A172 (cell line): ENCODE data around the gene GRIN1. TPM values are rescaled to one million over a fixed set of nuclear protein-coding genes. Genes with fewer than 3 reads are reported as not detected.

Experiments
- DNase-seq: peaks from one replicate; pipeline ENCODE4 v3.0.0-alpha.2; 2015; ENCODE audit warnings: low spot score
- total RNA-seq: library from RNA; depleted of rRNA; stranded (reverse); fragments of >200 nt; shearing (Covaris generic); gene quantifications from 2 replicates; pipeline ENCODE4 v1.2.3, GENCODE V29; 2014

Gene GRIN1
- total RNA-seq, 1 experiment from 2014 or later: not detected

GRCh38 chr9:137193771-137194170 is 54.8 kb downstream of the GRIN1 start:
- DNase-seq: no peak

DNA sequence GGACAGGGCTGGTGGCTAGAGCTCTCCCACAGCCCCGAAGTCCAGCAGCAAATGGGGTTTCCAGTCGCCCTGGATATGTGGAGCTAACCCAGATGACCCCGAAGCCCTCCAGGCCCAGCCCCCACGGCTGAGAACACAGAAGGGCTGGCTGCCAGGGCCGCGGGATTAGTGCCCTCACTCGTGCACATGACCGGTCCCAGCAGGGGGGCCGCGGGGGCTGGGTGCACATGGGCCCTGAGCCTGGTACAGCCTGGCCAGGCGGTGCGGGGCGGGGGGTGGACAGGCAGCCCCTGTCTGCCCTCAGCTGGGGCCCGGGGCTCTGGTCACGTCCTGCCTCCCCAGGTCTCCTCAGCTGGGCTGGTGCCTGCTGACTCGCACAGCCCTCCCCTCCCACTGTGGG is 55.4 kb downstream of the GRIN1 start:
- no peak for DNase-seq

- no peak for DNase-seq
These were observed 56.0 kb downstream of the GRIN1 start for GRCh38 chr9:137194909-137195308.

- DNase-seq: no peak
These were observed 56.7 kb downstream of the GRIN1 start for GRCh38 chr9:137195525-137196220.

- DNase-seq: peak; percentile 61
These were observed 59.3 kb downstream of the GRIN1 start for GRCh38 chr9:137198051-137198901.

GRCh38 chr9:137198902-137199283 is 59.9 kb downstream of the GRIN1 start:
- no peak for DNase-seq

GRCh38 chr9:137199411-137200121 is 60.6 kb downstream of the GRIN1 start:
- DNase-seq: no peak

DNA sequence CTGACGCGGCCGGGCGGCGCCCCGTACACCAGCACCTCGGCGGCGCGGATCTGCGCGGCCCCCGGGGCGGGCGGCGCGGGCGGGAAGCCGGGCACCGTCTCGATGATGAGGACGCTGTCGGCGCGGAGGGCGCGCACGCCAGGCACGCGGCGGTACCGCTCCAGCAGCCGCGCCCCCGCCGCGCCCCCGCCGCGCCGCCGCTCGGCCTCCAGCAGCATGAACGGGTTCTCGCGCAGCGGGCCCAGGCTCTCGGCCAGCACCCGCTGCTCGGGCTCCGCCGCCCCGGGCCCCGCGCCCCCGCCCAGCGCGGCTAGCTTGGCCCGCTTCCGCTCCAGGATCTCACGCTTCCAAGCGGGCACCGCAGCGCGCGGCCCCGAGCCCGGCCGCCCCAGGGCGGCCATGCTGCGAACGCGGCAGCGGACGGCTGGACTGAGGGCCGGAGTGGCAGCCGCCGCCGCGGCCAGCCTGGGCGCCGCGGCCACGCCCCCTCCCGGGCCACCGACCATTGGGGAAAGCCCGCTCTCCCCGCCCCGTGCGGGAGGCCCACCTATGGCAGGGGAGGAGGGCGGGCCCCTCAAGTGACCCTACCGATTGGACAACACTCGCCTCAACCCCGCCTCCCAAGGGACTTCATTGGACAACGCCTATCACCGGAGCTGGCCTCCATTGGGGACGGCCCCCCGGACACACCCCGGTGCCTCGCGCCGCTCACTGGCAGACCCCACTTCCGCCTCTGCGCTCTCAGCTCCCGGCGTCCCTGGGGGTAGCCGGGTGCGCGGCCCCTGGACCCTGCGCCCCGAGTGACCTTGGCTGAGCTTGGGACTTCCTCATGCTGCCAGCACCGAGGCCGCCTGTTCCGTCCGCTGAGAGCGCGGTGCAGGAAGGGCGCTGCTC is 61.6 kb downstream of the GRIN1 start, which contains the start of gene TPRN:
Gene TPRN, minus strand, starts transcription at position 431 of the 894 bp plus-strand sequence. Its CDS starts 30 bp downstream, at position 401.
- DNase-seq: peak; percentile 100

GRCh38 chr9:137201205-137201868 is 62.4 kb downstream of the GRIN1 start:
- DNase-seq: no peak

DNA sequence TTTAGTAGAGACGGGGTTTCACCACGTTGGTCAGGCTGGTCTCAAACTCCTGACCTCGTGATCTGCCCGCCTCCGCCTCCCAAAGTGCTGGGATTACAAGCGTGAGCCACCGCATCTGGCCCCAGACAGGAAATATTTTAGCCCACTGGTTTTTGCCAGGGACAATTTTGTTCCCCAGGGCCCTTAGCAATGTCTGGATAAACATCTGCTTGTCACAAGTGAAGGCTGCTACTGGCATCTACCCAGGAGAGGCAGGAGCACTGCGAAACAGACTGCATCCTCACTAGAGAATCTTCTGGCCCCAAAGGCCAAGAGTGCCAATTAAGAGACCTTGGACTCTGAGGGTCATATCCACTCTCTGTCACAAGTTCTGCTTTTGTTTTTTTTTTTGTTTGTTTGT is 64.0 kb downstream of the GRIN1 start:
- DNase-seq: no peak

DNA sequence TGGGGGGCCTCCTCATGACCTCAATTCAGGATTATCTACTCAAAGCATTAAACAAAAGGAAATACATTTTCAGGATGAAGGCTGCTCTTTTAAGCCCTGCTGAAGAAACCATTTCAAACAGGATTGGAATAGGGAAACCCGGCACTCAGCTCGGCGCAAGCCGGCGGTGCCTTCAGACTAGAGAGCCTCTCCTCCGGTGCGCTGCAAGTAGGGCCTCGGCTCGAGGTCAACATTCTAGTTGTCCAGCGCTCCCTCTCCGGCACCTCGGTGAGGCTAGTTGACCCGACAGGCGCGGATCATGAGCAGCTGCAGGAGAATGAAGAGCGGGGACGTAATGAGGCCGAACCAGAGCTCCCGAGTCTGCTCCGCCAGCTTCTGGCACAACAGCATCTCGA is 65.8 kb downstream of the GRIN1 start:
- no peak for DNase-seq

DNA sequence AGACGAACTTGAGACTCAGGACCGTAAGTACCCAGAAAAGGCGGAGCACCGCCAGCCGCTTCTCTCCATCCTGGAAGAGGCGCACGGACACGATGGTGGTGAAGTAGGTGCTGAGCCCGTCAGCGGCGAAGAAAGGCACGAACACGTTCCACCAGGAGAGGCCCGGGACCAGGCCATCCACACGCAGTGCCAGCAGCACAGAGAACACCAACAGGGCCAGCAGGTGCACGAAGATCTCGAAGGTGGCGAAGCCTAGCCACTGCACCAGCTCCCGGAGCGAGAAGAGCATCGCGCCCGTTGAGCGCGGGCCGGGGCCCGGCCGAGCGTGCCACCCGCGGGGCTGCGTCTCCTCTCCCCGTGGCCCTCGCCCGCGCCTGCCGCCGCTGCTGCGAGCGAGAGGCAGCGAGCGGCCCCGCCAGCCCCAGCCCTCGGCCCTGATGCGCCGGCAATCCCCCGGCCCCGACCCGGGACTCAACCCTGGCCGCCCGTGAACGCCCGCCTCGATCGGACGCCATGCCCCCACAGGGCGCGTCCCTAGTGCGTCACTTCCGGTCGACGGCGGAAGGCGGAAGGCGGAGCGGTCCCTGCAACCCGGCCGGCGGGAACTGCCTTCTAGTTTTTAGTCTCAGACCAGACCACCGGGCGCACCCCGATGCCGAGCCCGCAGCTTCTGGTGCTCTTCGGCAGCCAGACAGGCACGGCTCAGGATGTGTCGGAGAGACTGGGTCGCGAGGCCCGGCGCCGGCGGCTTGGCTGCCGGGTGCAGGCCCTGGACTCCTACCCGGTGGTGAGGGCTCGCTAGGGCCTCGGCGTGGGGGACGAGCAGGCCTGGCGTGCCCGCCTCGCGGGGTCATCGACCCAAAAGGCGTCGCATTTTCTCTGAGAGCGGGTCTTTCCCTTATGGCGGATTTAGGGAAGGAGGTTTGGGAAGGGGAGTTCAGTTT is 66.4 kb downstream of the GRIN1 start, which contains the start of the genes NDOR1 and TMEM203:
Gene NDOR1, plus strand, starts transcription at position 575 of the 944 bp plus-strand sequence. Its CDS starts 78 bp downstream, at position 653.
Gene TMEM203, minus strand, starts transcription at position 523 of the 944 bp plus-strand sequence. Its CDS starts 234 bp downstream, at position 289.
- peak; percentile 87 for DNase-seq

- DNase-seq: no peak
These were observed 67.6 kb downstream of the GRIN1 start for GRCh38 chr9:137206602-137207001.

DNA sequence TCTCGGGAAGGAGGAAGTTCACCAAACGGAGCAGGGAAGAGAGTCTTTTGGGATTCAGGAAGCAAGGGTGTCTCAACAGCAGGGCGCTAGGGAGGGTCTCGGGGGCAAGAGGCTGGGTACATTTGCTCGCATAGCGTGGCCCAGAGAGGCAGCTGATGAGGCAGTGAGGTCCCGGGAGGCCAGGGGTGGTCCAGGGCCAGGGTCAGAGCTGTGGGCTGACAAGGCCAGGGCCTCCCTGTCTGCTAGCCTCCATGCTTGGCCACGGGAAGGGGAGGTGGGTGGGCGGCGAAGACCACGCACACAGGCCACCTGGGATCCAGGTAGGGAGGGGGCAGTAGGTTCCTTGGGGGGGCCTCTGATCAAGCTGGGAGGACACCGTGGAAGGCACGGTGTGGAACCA is 72.6 kb downstream of the GRIN1 start:
- no peak for DNase-seq

GRCh38 chr9:137212520-137212919 is 73.6 kb downstream of the GRIN1 start:
- no peak for DNase-seq

- no peak for DNase-seq
These were observed 74.5 kb downstream of the GRIN1 start for GRCh38 chr9:137213160-137214060.

DNA sequence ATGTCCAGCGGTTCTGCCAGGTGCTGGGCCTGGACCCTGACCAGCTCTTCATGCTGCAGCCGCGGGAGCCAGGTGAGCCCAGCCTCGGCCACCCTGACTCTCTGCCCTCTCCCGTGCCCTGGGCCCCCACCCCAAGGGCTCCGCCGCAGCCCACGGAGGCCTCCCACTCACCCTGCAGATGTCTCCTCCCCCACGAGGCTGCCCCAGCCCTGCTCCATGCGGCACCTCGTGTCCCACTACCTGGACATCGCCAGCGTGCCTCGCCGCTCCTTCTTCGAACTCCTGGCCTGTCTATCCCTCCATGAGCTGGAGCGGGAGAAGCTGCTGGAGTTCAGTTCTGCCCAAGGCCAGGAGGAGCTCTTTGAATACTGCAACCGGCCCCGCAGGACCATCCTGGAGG is 75.7 kb downstream of the GRIN1 start:
- DNase-seq: no peak
